Uterus (tissue), 2 donors: ENCODE measurements around the gene MED4.

Experiments used
- POLR2A ChIP-seq, 2 donors: fragments of 450-650 bp; IDR thresholded peaks; one replicate each; pipeline ENCODE4 v1.6.1; 2016; ENCODE audit warnings: antibody characterized with exemption in 2 of 2, mild to moderate bottlenecking in 1 of 2, moderate library complexity in 1 of 2
- TF ChIP-seq, protein P1 (sequence below), 4 experiments: fragments of 200-600 bp in 2 of 4; fragments of 450-650 bp in 2 of 4; sonication (generic) in 2 of 4; IDR thresholded peaks; one replicate each; pipeline ENCODE4 v1.5.1; 2016 to 2019; ENCODE audit warnings: antibody characterized with exemption in 4 of 4, mild to moderate bottlenecking in 2 of 4, moderate library complexity in 1 of 4

DNA sequence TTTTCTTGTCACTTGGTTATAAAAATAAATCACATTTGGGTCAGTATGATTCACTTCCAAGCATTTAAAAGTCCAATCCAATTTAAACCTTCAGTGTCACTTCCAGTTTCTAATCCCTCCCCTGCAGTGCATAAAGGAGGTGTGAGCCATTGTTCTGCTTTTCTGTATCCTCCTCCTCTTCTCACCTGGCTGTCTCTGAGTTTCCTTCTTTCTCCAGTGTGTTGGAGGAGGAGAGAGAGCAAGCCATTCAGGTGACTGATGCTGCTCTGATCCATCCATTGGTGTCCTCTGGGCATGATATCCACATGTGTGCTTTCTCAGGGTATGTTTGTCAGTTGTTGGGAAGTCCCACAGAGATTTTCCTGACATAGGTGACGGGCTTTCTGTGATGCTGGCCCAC is 56.1 kb downstream of the MED4 start:
- TF ChIP-seq, protein P1, sequence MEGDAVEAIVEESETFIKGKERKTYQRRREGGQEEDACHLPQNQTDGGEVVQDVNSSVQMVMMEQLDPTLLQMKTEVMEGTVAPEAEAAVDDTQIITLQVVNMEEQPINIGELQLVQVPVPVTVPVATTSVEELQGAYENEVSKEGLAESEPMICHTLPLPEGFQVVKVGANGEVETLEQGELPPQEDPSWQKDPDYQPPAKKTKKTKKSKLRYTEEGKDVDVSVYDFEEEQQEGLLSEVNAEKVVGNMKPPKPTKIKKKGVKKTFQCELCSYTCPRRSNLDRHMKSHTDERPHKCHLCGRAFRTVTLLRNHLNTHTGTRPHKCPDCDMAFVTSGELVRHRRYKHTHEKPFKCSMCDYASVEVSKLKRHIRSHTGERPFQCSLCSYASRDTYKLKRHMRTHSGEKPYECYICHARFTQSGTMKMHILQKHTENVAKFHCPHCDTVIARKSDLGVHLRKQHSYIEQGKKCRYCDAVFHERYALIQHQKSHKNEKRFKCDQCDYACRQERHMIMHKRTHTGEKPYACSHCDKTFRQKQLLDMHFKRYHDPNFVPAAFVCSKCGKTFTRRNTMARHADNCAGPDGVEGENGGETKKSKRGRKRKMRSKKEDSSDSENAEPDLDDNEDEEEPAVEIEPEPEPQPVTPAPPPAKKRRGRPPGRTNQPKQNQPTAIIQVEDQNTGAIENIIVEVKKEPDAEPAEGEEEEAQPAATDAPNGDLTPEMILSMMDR (IDR thresholded peaks at IDR 0.05) = no peak
- TF ChIP-seq POLR2A (IDR thresholded peaks at IDR 0.05) = no peak
